ENCODE measurements around the gene USP10. TPM values are rescaled to one million over a fixed set of nuclear protein-coding genes. Genes with fewer than 3 reads are reported as not detected.
A peak's percentile ranks its signal among the peaks of the same experiment; 100 is the strongest.

The USP10 gene
- total RNA-seq, 1 donor from 2014 or later: 67.8 TPM

DNA sequence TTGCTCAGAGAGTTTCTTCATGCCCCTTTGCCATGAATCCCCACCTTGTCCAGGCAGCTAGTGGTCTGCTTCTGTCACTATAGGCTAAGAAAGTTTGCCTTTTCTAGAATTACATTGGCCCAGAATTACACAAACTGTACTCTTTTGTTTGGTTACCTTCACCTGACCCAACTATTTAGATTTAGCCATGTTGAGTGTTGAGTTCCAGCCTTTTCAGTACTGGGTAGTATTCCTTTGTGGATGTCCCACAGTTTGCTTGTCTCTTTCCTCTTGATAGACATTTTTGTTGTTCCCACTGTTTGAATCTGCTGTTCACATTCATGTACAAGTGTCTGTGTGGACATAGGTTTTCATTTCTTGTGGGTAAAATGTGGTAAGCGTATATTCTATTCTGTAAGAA lies 22.3 kb downstream of the USP10 start:
- TF ChIP-seq, protein P1, sequence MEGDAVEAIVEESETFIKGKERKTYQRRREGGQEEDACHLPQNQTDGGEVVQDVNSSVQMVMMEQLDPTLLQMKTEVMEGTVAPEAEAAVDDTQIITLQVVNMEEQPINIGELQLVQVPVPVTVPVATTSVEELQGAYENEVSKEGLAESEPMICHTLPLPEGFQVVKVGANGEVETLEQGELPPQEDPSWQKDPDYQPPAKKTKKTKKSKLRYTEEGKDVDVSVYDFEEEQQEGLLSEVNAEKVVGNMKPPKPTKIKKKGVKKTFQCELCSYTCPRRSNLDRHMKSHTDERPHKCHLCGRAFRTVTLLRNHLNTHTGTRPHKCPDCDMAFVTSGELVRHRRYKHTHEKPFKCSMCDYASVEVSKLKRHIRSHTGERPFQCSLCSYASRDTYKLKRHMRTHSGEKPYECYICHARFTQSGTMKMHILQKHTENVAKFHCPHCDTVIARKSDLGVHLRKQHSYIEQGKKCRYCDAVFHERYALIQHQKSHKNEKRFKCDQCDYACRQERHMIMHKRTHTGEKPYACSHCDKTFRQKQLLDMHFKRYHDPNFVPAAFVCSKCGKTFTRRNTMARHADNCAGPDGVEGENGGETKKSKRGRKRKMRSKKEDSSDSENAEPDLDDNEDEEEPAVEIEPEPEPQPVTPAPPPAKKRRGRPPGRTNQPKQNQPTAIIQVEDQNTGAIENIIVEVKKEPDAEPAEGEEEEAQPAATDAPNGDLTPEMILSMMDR (IDR thresholded peaks at IDR 0.05; ENCODE audit: insufficient read depth, low read length, poor library complexity, severe bottlenecking): no peak
- no peaks in the 10 kb centered on the region for H3K36me3 ChIP-seq (ENCODE audit: control insufficient read depth, insufficient read depth, low read length)
- H3K27me3 ChIP-seq (ENCODE audit: control insufficient read depth, insufficient read depth, low read length): no peaks in the 10 kb centered on the region
- H3K4me3 ChIP-seq (ENCODE audit: low read depth, low read length): no peak overlapping the region
- no peak for DNase-seq (ENCODE audit: low read depth)

DNA sequence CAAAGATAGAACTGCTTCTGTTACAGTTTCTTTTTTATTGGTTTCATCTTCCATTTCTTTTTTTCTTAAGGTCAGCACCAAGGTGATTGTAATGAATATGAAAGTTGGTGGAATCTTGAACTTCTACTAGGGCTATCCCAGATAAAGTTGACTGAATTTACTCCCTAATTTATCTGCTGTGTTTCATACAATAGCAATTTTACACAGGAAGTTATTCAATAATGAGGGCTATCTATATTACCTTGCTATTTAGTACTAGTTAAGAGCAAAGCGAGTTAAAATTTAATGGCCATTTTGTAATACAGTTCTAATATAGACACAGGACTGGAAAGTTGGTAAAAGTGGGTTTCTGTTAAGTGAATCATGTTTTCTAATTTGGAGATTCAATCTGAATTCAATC lies 24.1 kb downstream of the USP10 start:
- TF ChIP-seq, protein P1 (IDR thresholded peaks at IDR 0.05; ENCODE audit: insufficient read depth, low read length, poor library complexity, severe bottlenecking): no peak
- H3K4me3 ChIP-seq (ENCODE audit: low read depth, low read length): no peak overlapping the region
- DNase-seq (ENCODE audit: low read depth): no peak
- H3K36me3 ChIP-seq (ENCODE audit: control insufficient read depth, insufficient read depth, low read length): no peaks in the 10 kb centered on the region
- no peaks in the 10 kb centered on the region for H3K27me3 ChIP-seq (ENCODE audit: control insufficient read depth, insufficient read depth, low read length)

DNA sequence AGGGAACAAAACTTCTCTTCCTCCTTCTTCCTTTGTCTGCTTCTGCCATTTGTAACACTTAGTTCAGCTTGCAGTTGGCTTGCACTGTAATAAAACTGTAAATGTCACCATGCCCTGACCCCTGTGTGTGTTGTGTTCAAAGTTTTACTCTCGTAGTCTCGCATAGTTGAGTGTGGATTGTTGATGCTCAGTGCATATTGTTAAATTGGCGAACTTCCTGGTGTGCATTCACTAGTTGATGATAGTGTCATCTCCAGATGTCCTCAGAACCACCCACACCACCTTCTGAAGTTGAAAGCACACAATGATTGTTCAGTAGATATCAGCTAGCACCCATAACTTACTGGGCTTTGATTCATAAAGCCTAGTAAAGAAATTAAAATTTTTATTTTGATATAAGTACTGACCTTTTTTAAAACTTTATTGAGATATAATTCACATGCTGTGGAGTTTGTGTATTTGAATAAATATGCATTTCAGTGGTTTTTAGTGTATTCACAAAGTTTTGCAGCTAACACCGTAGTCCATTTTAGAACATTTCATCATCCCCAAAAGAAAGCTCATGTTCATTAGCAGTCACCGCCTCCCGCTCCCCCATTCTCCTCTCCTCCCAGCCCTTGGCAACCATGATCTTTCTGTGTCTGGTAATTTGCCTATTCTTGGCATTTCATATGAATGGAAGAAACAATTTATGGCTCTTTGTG lies 25.0 kb downstream of the USP10 start:
- TF ChIP-seq, protein P1 (IDR thresholded peaks at IDR 0.05; ENCODE audit: insufficient read depth, low read length, poor library complexity, severe bottlenecking): no peak
- Histone ChIP-seq H3K4me3 (ENCODE audit: low read depth, low read length) (no peak overlapping the region), H3K36me3 (ENCODE audit: control insufficient read depth, insufficient read depth, low read length) (no peaks in the 10 kb centered on the region), H3K27me3 (ENCODE audit: control insufficient read depth, insufficient read depth, low read length) (no peaks in the 10 kb centered on the region)
- DNase-seq (ENCODE audit: low read depth): no peak

- H3K27me3 ChIP-seq (ENCODE audit: control insufficient read depth, insufficient read depth, low read length): no peaks in the 10 kb centered on the region
- H3K4me3 ChIP-seq (ENCODE audit: low read depth, low read length): no peak overlapping the region
- no peaks in the 10 kb centered on the region for H3K36me3 ChIP-seq (ENCODE audit: control insufficient read depth, insufficient read depth, low read length)
- DNase-seq (ENCODE audit: low read depth): no peak
- TF ChIP-seq, protein P1 (IDR thresholded peaks at IDR 0.05; ENCODE audit: insufficient read depth, low read length, poor library complexity, severe bottlenecking): no peak
Observed at GRCh38 chr16:84725481-84726078, 25.8 kb downstream of the USP10 start.

DNA sequence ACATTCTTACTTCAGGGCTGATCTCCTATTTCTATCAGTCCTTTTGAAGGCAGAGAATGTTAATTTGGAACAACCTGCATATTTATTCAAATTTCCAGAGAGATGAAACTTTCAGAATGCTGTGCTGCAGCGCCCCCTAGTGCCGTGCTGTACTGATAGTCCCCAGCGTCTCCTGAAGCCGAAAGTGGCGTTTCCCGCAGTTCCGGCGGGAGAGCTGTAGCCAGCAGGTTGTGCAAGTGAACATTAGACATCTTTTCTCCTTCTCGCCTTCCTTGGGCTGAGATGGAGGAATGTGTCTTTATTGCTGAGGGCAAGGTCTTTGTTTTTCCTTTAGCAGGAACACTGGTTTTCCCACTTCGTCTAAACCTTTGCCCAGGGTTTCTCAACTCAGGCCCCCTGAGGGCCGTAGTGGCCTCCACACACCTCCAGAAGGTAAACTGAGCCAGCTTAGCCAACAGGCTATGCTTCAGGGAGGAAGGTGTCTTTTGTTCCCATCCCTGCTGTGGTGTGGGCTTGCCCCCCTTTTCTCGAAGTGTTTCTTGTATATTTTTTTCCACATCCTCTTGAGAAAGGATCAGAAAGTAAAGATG lies 26.4 kb downstream of the USP10 start:
- TF ChIP-seq, protein P1 (IDR thresholded peaks at IDR 0.05; ENCODE audit: insufficient read depth, low read length, poor library complexity, severe bottlenecking): peak; percentile 92
- Histone ChIP-seq H3K4me3 (ENCODE audit: low read depth, low read length) (no peak overlapping the region), H3K36me3 (ENCODE audit: control insufficient read depth, insufficient read depth, low read length) (no peaks in the 10 kb centered on the region), H3K27me3 (ENCODE audit: control insufficient read depth, insufficient read depth, low read length) (no peaks in the 10 kb centered on the region)
- peak; percentile 43 for DNase-seq (ENCODE audit: low read depth)

Measured in kidney epithelial cell (primary cell).